Activated CD8-positive, alpha-beta memory T cell treated with anti-CD3 and anti-CD28 coated beads, Interleukin-2, amount 50 U/mL, for 4 hours (primary cell): ENCODE data around the gene SULT1A3.
"Not testable (repeated sequence)": the region's sequence is repeated elsewhere in the genome, so short reads cannot be mapped to it uniquely, and the experiment has no call there.

Experiments
- DNase-seq: peaks from one replicate; pipeline ENCODE4 v3.0.0-alpha.2; 2020

Gene SULT1A3

GRCh38 chr16:30199049-30199448, at the start of gene SULT1A3:
Gene SULT1A3, plus strand, starts transcription at chr16:30199255. Its CDS starts 1,474 bp downstream, at chr16:30200729.
- DNase-seq = not testable (repeated sequence)

GRCh38 chr16:30151091-30151490, 48.0 kb upstream of the SULT1A3 start:
- DNase-seq = no peak

- no peak for DNase-seq
These were observed 46.5 kb upstream of the SULT1A3 start for GRCh38 chr16:30152517-30152916.

GRCh38 chr16:30155188-30155587, 43.9 kb upstream of the SULT1A3 start:
- DNase-seq = no peak

GRCh38 chr16:30157214-30157613, 41.8 kb upstream of the SULT1A3 start:
- DNase-seq = no peak

GRCh38 chr16:30163538-30163937, 35.5 kb upstream of the SULT1A3 start:
- no peak for DNase-seq

- no peak for DNase-seq
These were observed 32.7 kb upstream of the SULT1A3 start for GRCh38 chr16:30166202-30166902.

GRCh38 chr16:30168746-30169145, 30.3 kb upstream of the SULT1A3 start:
- not testable (repeated sequence) for DNase-seq

- not testable (repeated sequence) for DNase-seq
These were observed 29.6 kb upstream of the SULT1A3 start for GRCh38 chr16:30169416-30169815.

GRCh38 chr16:30170145-30170544, 28.9 kb upstream of the SULT1A3 start:
- DNase-seq = not testable (repeated sequence)

- DNase-seq = no peak
These were observed 26.0 kb upstream of the SULT1A3 start for GRCh38 chr16:30173054-30173453.

- not testable (repeated sequence) for DNase-seq
These were observed 22.2 kb upstream of the SULT1A3 start for GRCh38 chr16:30176876-30177275.

- DNase-seq = no peak
These were observed 19.9 kb upstream of the SULT1A3 start for GRCh38 chr16:30179195-30179594.

- no peak for DNase-seq
These were observed 19.1 kb upstream of the SULT1A3 start for GRCh38 chr16:30179931-30180330.

- no peak for DNase-seq
These were observed 18.3 kb upstream of the SULT1A3 start for GRCh38 chr16:30180741-30181140.

GRCh38 chr16:30183233-30184095, 15.6 kb upstream of the SULT1A3 start, which contains the start of gene CORO1A:
Gene CORO1A, plus strand, starts transcription at chr16:30183602. Its CDS starts 1,608 bp downstream, at chr16:30185210.
- DNase-seq = peak; percentile 84

GRCh38 chr16:30184096-30184890, 14.8 kb upstream of the SULT1A3 start:
- DNase-seq = peak; percentile 67

GRCh38 chr16:30184891-30185682, 14.0 kb upstream of the SULT1A3 start:
- peak; percentile 29 for DNase-seq

- DNase-seq = peak; percentile 80
These were observed 13.2 kb upstream of the SULT1A3 start for GRCh38 chr16:30185683-30186421.

- DNase-seq = no peak
These were observed 12.6 kb upstream of the SULT1A3 start for GRCh38 chr16:30186444-30186781.

GRCh38 chr16:30186782-30187555, 12.1 kb upstream of the SULT1A3 start:
- peak; percentile 91 for DNase-seq
